AG04450 (cell line): ENCODE results near the gene CGGBP1. TPM values are rescaled to one million over a fixed set of nuclear protein-coding genes. Genes with fewer than 3 reads are reported as not detected.
"Not testable (repeated sequence)": the region's sequence is repeated elsewhere in the genome, so short reads cannot be mapped to it uniquely, and the experiment has no call there.

Source experiments
- CTCF ChIA-PET: fragments of 300-600, 350-600 bp; formaldehyde crosslinking; extraction: SDS; loops from one replicate; lab custom pipeline; 2022; ENCODE audit warnings: antibody characterized with exemption, inconsistent platforms; lab: Charles Lee
- POLR2A ChIA-PET: fragments of 350-600 bp; formaldehyde crosslinking; extraction: SDS; loops from one replicate; lab custom pipeline; 2021; ENCODE audit warnings: antibody characterized with exemption, inconsistent platforms; lab: Yijun Ruan, JAX
- DNase-seq: peaks from one replicate; pipeline ENCODE4 v3.0.0-alpha.2; 2011; ENCODE audit warnings: low read depth, low spot score
- H3K27ac ChIP-seq: one replicate; pipeline ENCODE4 v1.5.1; 2012; ENCODE audit warnings: low read depth, low read length, control low read depth
- H3K27me3 ChIP-seq: one replicate; pipeline ENCODE4 v1.6.0; 2012; ENCODE audit warnings: low read length; ENCODE audit not compliant: control insufficient read depth, insufficient read depth
- H3K4me3 ChIP-seq: 2 replicates; pipeline ENCODE4 v1.5.1; 2011; ENCODE audit warnings: mild to moderate bottlenecking, low read depth, low read length, control low read depth
- H3K9me3 ChIP-seq: 2 replicates; pipeline ENCODE4 v1.5.1; 2012; ENCODE audit warnings: low read length; ENCODE audit not compliant: control insufficient read depth, insufficient read depth
- polyA plus RNA-seq: library from polyadenylated mRNA; depleted of rRNA; stranded (reverse); fragments of >200 nt; gene quantifications from 2 replicates; pipeline ENCODE4 v1.2.3, GENCODE V29; 2011
- TF ChIP-seq, protein P1 (sequence below): IDR thresholded peaks from 2 replicates; pipeline ENCODE4 v1.5.1; 2011; ENCODE audit warnings: low read depth, low read length, control low read depth, inconsistent platforms

Gene CGGBP1
- polyA plus RNA-seq, 1 experiment = 109 TPM

DNA sequence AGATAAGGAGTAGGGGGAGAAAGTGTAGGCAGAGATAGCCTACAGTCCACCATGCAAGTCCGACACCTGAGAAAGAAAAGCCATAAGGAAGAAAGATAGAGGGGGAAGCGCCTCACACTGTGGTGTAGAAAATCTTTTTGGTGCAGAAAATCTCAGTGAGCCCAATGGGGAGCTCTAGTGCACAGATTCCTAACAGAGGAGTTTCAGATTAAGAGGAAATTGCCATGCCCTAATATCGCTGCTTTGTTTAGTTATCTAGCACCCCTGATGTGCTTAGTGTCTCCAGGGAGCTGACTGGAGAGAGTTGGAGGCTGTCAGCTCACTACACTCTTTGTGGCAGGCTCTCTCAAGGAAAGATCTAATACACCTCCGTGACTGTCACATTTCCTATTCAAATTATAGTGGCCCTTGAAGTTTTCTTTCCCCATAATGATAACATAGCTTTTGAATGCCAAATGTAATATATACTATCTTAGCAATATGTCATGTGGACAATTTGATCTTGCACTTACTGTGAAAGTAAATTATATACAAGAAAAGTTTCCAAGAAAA, 33.7 kb downstream of the CGGBP1 start:
- no peaks in the 10 kb centered on the region for H3K27me3 ChIP-seq
- DNase-seq = no peak
- no peaks in the 10 kb centered on the region; the same call in 1 of the 2 replicates for H3K9me3 ChIP-seq
- no peak overlapping the region for H3K4me3 ChIP-seq
- CTCF ChIA-PET = interaction anchor here (1.2 kb wide), 1 partner anchor 22 kb away, joined by 6 read pairs; no protein-coding TSS in a partner anchor
- POLR2A ChIA-PET = interaction anchor here (0.6 kb wide), 1 partner anchor 14 kb away, joined by 4 read pairs; no protein-coding TSS in a partner anchor
- no peak overlapping the region for H3K27ac ChIP-seq
- TF ChIP-seq, protein P1, sequence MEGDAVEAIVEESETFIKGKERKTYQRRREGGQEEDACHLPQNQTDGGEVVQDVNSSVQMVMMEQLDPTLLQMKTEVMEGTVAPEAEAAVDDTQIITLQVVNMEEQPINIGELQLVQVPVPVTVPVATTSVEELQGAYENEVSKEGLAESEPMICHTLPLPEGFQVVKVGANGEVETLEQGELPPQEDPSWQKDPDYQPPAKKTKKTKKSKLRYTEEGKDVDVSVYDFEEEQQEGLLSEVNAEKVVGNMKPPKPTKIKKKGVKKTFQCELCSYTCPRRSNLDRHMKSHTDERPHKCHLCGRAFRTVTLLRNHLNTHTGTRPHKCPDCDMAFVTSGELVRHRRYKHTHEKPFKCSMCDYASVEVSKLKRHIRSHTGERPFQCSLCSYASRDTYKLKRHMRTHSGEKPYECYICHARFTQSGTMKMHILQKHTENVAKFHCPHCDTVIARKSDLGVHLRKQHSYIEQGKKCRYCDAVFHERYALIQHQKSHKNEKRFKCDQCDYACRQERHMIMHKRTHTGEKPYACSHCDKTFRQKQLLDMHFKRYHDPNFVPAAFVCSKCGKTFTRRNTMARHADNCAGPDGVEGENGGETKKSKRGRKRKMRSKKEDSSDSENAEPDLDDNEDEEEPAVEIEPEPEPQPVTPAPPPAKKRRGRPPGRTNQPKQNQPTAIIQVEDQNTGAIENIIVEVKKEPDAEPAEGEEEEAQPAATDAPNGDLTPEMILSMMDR = no peak

DNA sequence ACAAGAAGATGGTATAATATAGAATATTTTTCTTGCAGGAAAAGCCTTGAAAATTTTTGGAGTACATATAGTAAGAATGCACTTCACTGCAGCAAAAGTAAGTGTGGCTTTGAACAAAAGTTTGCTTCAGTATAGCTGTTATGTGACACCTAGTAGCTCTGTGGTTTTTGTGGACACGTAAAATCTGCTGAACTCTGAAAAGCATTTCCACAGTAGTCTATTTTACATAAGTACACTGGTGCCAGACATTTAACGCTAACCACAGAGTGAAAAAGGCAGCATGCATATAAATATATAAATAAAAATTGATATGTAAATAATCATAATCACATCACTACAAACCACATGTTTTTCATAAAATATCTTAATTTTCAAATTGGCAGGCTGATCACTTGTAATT, 39.8 kb downstream of the CGGBP1 start:
- no peak for DNase-seq
- Histone ChIP-seq H3K4me3 (no peak overlapping the region), H3K27me3 (peaks cover 3% of the 10 kb centered on the region), H3K27ac (no peak overlapping the region), H3K9me3 (no peaks in the 10 kb centered on the region)
- TF ChIP-seq, protein P1 = no peak
- POLR2A ChIA-PET = no interaction called here
- CTCF ChIA-PET = no interaction called here

DNA sequence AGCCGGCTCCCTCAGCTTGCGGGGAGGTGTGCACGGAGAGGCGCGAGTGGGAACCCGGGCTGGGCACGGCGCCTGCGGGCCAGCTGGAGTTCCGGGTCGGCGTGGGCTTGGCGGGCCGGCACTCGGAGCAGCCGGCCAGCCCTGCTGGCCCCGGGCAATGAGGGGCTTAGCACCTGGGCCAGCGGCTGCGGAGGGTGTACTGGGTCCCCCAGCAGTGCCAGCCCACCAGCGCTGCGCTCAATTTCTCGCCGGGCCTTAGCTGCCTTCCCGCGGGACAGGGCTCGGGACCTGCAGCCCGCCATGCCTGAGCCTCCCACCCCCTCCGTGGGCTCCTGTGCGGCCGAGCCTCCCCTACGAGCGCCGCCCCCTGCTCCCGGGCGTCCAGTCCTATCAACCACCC, 43.1 kb downstream of the CGGBP1 start:
- POLR2A ChIA-PET = not testable (repeated sequence)

DNA sequence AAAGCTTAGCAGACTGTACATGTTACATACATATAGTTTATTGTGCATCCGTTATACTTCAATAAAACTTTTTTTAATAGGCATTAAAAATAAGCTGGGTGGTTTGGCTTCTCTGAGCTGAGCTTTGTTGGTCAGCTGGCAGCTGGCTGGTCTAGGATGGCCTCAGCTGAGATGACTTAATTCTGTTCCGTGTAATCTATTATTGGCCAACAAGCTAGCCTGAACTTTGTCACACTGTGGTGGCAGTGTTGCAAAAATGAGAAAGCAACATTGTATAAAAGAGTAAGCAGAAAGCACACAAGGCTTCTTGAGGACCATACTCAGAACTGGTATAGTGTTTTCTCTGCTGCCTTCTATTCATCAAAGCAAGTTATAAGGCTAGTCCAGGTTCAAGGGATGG, 45.2 kb downstream of the CGGBP1 start:
- Histone ChIP-seq H3K27ac (no peak overlapping the region), H3K27me3 (peaks cover 3% of the 10 kb centered on the region), H3K4me3 (no peak overlapping the region), H3K9me3 (no peaks in the 10 kb centered on the region)
- TF ChIP-seq, protein P1 = no peak
- no peak for DNase-seq
- CTCF ChIA-PET = interaction anchor here (2.0 to 2.2 kb wide), 2 partner anchors 9 to 11 kb away, joined by 6 to 9 read pairs; no protein-coding TSS in a partner anchor
- POLR2A ChIA-PET = no interaction called here

More for the DNA sequence above, 43.1 kb downstream of the CGGBP1 start:
- H3K4me3 ChIP-seq, CTCF ChIA-PET, H3K9me3 ChIP-seq, DNase-seq, H3K27ac ChIP-seq, H3K27me3 ChIP-seq: not testable (repeated sequence)

GRCh38 chr3:88010810-88011209, 48.0 kb downstream of the CGGBP1 start:
- ChIA-PET POLR2A (no interaction called here), CTCF (interaction anchor here (0.6 to 1.7 kb wide), 3 partner anchors 9 to 712 kb away, joined by 4 to 6 read pairs (median 4); no protein-coding TSS in a partner anchor)
- no peak overlapping the region for H3K27ac ChIP-seq
- H3K27me3 ChIP-seq = no peaks in the 10 kb centered on the region
- H3K9me3 ChIP-seq = no peaks in the 10 kb centered on the region
- H3K4me3 ChIP-seq = no peak overlapping the region
- no peak for DNase-seq
- TF ChIP-seq, protein P1 = no peak
